ENCODE results near the gene RB1. TPM values are rescaled to one million over a fixed set of nuclear protein-coding genes. Genes with fewer than 3 reads are reported as not detected.

RB1 gene
- polyA plus RNA-seq, 1 donor from 2014 or later: 29.5 TPM

- Histone ChIP-seq H3K4me3 (ENCODE audit: low read length) (no peak overlapping the region), H3K9me2 (ENCODE audit: insufficient read depth, low read length) (no peaks in the 10 kb centered on the region), H3K27me3 (ENCODE audit: insufficient read depth, low read depth, low read length) (no peaks in the 10 kb centered on the region), H3K9me3 (ENCODE audit: low read length) (no peaks in the 10 kb centered on the region), H3K9ac (ENCODE audit: low read length) (no peak overlapping the region), H3K27ac (ENCODE audit: low read length) (no peak overlapping the region), H4K20me1 (ENCODE audit: insufficient read depth) (no peaks in the 10 kb centered on the region), H3K79me2 (replicated peaks; ENCODE audit: insufficient read depth, low read length) (no peaks in the 10 kb centered on the region), H3F3A (ENCODE audit: insufficient read depth, low read length, poor library complexity, severe bottlenecking) (no peaks in the 10 kb centered on the region), H2AFZ (ENCODE audit: low read depth, low read length) (no peak overlapping the region), H3K36me3 (ENCODE audit: insufficient read depth, low read length) (no peaks in the 10 kb centered on the region), H3K4me2 (ENCODE audit: low read length) (no peak overlapping the region)
- TF ChIP-seq, protein P1, sequence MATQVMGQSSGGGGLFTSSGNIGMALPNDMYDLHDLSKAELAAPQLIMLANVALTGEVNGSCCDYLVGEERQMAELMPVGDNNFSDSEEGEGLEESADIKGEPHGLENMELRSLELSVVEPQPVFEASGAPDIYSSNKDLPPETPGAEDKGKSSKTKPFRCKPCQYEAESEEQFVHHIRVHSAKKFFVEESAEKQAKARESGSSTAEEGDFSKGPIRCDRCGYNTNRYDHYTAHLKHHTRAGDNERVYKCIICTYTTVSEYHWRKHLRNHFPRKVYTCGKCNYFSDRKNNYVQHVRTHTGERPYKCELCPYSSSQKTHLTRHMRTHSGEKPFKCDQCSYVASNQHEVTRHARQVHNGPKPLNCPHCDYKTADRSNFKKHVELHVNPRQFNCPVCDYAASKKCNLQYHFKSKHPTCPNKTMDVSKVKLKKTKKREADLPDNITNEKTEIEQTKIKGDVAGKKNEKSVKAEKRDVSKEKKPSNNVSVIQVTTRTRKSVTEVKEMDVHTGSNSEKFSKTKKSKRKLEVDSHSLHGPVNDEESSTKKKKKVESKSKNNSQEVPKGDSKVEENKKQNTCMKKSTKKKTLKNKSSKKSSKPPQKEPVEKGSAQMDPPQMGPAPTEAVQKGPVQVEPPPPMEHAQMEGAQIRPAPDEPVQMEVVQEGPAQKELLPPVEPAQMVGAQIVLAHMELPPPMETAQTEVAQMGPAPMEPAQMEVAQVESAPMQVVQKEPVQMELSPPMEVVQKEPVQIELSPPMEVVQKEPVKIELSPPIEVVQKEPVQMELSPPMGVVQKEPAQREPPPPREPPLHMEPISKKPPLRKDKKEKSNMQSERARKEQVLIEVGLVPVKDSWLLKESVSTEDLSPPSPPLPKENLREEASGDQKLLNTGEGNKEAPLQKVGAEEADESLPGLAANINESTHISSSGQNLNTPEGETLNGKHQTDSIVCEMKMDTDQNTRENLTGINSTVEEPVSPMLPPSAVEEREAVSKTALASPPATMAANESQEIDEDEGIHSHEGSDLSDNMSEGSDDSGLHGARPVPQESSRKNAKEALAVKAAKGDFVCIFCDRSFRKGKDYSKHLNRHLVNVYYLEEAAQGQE (IDR thresholded peaks at IDR 0.05; ENCODE audit: borderline replicate concordance): no peak
- TF ChIP-seq RAD21 (conservative IDR thresholded peaks at IDR 0.05) (no peak), POLR2AphosphoS5 (IDR thresholded peaks at IDR 0.05) (no peak), EP300 (conservative IDR thresholded peaks at IDR 0.05; ENCODE audit: poor library complexity, severe bottlenecking) (no peak), EZH2 (IDR thresholded peaks at IDR 0.05; ENCODE audit: borderline replicate concordance, insufficient read depth, low read length, poor library complexity, severe bottlenecking) (no peak), CTCF (IDR thresholded peaks at IDR 0.05; ENCODE audit: poor library complexity, severe bottlenecking) (no peak), TAF1 (IDR thresholded peaks at IDR 0.05; ENCODE audit: low read depth) (no peak), MXI1 (conservative IDR thresholded peaks at IDR 0.05; ENCODE audit: poor library complexity, severe bottlenecking) (no peak)
These were observed 7.0 kb upstream of the RB1 start for GRCh38 chr13:48296528-48296927.

DNA sequence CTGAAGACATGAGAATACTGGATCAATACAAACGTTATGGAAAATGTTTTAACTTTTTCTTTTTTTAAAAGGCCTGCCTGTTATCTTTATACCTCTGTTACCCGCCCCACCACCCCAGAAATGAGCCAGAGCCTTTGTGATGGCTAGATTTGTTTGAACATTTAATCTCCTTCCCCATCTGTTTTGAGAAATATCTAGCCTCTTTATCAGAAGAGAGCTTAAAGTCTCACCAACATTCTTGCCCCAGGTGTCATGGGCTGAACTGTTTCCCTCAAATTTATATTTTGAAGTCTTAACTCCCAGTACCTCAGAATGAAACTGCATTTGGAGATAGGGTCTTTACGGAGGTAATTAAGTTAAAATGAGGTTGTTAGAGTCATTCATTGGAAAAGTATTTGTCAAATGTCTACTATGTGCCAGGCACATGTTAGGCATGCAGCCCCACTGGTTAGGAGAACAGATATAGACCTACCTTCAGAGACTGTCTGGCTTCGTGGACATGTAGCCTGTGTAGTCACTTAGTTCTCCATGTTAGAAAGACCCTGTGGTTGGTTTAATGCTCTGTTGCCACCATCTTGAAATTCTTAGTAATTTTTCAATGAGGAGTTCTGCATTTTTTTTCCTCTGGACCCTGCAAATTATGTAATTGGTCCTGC is 6.3 kb upstream of the RB1 start:
- no peaks in the 10 kb centered on the region for H4K20me1 ChIP-seq (ENCODE audit: insufficient read depth)
- H3K27ac ChIP-seq (ENCODE audit: low read length): no peak overlapping the region
- no peak overlapping the region for H3K4me3 ChIP-seq (ENCODE audit: low read length)
- H3F3A ChIP-seq (ENCODE audit: insufficient read depth, low read length, poor library complexity, severe bottlenecking): no peaks in the 10 kb centered on the region
- H3K9ac ChIP-seq (ENCODE audit: low read length): no peak overlapping the region
- H3K79me2 ChIP-seq (replicated peaks; ENCODE audit: insufficient read depth, low read length): no peaks in the 10 kb centered on the region
- H3K9me3 ChIP-seq (ENCODE audit: low read length): no peaks in the 10 kb centered on the region
- no peak overlapping the region for H3K4me2 ChIP-seq (ENCODE audit: low read length)
- TF ChIP-seq TAF1 (IDR thresholded peaks at IDR 0.05; ENCODE audit: low read depth) (no peak), CTCF (IDR thresholded peaks at IDR 0.05; ENCODE audit: poor library complexity, severe bottlenecking) (no peak), MXI1 (conservative IDR thresholded peaks at IDR 0.05; ENCODE audit: poor library complexity, severe bottlenecking) (no peak), EP300 (conservative IDR thresholded peaks at IDR 0.05; ENCODE audit: poor library complexity, severe bottlenecking) (no peak), RAD21 (conservative IDR thresholded peaks at IDR 0.05) (no peak), EZH2 (IDR thresholded peaks at IDR 0.05; ENCODE audit: borderline replicate concordance, insufficient read depth, low read length, poor library complexity, severe bottlenecking) (no peak), SMC3 (conservative IDR thresholded peaks at IDR 0.05; ENCODE audit: poor library complexity) (no peak), POLR2AphosphoS5 (IDR thresholded peaks at IDR 0.05) (no peak)
- TF ChIP-seq, protein P1 (IDR thresholded peaks at IDR 0.05; ENCODE audit: borderline replicate concordance): no peak
- H3K36me3 ChIP-seq (ENCODE audit: insufficient read depth, low read length): no peaks in the 10 kb centered on the region
- H3K27me3 ChIP-seq (ENCODE audit: insufficient read depth, low read depth, low read length): no peaks in the 10 kb centered on the region
- H3K9me2 ChIP-seq (ENCODE audit: insufficient read depth, low read length): no peaks in the 10 kb centered on the region
- no peak overlapping the region for H2AFZ ChIP-seq (ENCODE audit: low read depth, low read length)

All from neural cell (in vitro differentiated cells).